ENCODE measurements around the gene TNP2.

Gene TNP2

DNA sequence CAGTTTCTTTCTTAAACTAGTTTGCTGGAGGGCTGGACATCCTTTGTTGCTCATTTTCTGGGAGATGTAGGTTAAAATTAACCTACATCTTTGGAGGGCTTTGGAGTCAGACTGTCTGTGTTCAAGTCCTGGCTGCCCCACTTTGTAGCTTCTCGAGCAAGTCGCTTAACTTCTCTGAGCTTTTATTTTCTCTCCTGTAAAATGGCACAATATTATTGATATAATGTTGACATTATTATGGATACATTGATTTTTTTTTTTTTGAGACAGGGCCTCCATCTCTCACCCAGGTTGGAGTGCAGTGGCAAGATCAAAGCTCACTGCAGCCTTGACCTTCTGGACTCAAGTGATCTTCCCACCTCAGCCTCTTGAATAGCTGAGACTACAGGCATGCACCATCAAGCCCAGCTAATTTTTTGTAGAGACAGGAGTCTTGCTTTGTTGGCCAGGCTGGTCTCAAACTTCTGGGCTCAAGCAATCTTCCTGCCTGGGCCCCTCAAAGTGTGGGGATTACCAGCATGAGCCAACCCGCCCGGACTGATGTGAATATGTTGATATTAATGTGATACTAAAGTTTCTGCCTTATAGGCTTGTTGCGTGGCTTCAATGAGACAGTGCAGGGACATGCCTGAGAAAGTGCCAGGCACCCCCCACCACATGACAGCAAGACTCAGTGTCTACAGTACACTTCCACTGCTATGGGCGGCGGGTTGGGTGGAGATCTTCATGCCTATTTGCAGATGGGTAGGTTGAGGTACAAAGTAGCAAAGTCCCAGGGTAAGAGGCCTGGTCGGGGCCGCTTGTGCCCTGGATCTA is 44.6 kb upstream of the TNP2 start:
- TF ChIP-seq, protein P1, sequence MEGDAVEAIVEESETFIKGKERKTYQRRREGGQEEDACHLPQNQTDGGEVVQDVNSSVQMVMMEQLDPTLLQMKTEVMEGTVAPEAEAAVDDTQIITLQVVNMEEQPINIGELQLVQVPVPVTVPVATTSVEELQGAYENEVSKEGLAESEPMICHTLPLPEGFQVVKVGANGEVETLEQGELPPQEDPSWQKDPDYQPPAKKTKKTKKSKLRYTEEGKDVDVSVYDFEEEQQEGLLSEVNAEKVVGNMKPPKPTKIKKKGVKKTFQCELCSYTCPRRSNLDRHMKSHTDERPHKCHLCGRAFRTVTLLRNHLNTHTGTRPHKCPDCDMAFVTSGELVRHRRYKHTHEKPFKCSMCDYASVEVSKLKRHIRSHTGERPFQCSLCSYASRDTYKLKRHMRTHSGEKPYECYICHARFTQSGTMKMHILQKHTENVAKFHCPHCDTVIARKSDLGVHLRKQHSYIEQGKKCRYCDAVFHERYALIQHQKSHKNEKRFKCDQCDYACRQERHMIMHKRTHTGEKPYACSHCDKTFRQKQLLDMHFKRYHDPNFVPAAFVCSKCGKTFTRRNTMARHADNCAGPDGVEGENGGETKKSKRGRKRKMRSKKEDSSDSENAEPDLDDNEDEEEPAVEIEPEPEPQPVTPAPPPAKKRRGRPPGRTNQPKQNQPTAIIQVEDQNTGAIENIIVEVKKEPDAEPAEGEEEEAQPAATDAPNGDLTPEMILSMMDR (IDR thresholded peaks at IDR 0.05; ENCODE audit: low read depth, low read length) = no peak
- H3K27ac ChIP-seq = no peak overlapping the region
- no peaks in the 10 kb centered on the region for H3K27me3 ChIP-seq (ENCODE audit: insufficient read depth, low read depth, severe bottlenecking)
- no peaks in the 10 kb centered on the region for H3K9me3 ChIP-seq (ENCODE audit: severe bottlenecking)
- no peak overlapping the region for H3K4me3 ChIP-seq (ENCODE audit: low read depth, low read length)
- no peaks in the 10 kb centered on the region for H3K36me3 ChIP-seq
- DNase-seq = no peak

DNA sequence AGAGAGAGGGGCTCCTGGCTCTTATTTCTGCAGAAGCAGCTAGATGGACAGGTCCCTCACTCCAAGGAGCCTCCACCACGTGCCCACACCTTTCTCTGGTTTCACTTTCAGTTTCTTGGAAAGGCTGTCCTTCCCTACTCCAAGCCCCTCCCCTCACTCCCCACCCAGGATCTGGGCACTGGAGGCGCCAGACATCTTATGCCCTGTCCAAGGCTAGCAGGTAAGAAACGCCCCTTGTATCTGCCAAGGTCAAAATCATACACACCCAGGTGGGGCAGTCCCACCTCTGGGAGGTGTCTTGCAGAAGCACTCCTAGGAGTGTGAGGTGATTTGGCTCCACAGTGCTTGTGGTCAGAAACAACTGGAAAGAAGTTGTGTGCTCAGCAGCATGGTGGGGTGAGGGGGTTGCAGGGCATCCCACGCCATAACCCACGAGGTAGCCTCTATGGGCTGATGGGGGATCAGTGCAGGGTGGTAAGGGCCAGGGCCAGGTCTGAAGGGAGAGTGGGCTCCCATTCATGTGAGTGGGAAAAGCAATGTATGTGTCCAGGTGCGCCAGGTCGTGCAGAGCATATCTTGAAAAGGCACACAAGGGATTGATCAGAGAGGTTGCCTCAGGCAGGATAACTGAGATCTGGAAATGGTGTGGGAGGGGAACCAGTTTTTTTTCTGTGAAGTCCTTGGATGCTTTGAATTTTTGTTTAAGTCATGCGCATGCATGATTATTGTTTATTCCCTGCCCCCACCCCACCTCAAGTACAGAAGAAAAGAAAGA is 43.8 kb upstream of the TNP2 start:
- TF ChIP-seq, protein P1 (IDR thresholded peaks at IDR 0.05; ENCODE audit: low read depth, low read length) = no peak
- no peaks in the 10 kb centered on the region for H3K9me3 ChIP-seq (ENCODE audit: severe bottlenecking)
- H3K27me3 ChIP-seq (ENCODE audit: insufficient read depth, low read depth, severe bottlenecking) = no peaks in the 10 kb centered on the region
- H3K27ac ChIP-seq = no peak overlapping the region
- H3K36me3 ChIP-seq = no peaks in the 10 kb centered on the region
- no peak for DNase-seq
- no peak overlapping the region for H3K4me3 ChIP-seq (ENCODE audit: low read depth, low read length)

DNA sequence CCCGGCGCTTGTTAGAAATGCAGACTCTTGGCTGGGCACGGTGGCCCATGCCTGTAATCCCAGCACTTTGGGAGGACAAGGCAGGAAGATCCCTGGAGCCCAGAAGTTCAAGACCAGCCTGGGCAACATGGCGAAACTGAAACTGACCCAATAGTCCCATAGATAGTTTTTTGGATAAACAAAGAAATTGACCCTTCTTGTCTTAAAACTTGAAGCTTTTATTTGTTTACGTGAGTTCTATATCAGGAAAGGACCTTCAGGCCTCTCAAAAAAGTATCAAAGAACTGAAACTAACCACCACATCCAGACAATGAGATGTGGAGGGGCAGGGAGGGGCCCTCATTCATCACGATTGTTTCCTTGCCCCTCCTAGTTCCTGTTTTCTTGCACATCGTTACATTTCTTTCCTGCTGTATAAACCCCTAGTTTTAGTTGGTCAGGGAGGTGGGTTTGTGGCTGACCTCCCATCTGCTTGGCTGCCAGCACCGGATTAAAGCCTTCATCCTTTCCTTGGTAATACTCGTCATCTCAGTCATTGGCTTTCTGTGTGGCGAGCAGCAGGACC is 42.0 kb upstream of the TNP2 start:
- DNase-seq = no peak
- H3K36me3 ChIP-seq = no peaks in the 10 kb centered on the region
- H3K27me3 ChIP-seq (ENCODE audit: insufficient read depth, low read depth, severe bottlenecking) = no peaks in the 10 kb centered on the region
- no peak overlapping the region for H3K27ac ChIP-seq
- H3K9me3 ChIP-seq (ENCODE audit: severe bottlenecking) = no peaks in the 10 kb centered on the region
- TF ChIP-seq, protein P1 (IDR thresholded peaks at IDR 0.05; ENCODE audit: low read depth, low read length) = no peak
- no peak overlapping the region for H3K4me3 ChIP-seq (ENCODE audit: low read depth, low read length)

DNA sequence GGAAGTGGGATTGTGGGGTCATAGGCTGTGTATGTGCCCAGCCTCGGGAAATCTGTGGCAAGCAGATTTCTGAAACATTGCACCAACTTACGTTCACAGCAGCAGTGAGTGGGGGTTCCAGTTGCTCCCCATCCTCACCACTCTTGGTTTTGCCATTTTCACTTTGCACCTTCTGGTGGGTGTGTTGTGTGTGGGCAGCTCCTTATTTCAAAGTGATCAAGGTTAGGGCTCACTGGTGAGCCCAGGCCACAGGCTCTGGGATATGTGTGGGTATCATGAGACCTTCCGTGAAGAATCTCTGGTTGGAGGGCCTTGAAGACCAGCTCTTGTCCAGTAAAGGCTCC is 41.5 kb upstream of the TNP2 start:
- no peaks in the 10 kb centered on the region for H3K36me3 ChIP-seq
- H3K27ac ChIP-seq = no peak overlapping the region
- no peaks in the 10 kb centered on the region for H3K9me3 ChIP-seq (ENCODE audit: severe bottlenecking)
- no peak overlapping the region for H3K4me3 ChIP-seq (ENCODE audit: low read depth, low read length)
- no peak for DNase-seq
- TF ChIP-seq, protein P1 (IDR thresholded peaks at IDR 0.05; ENCODE audit: low read depth, low read length) = no peak
- H3K27me3 ChIP-seq (ENCODE audit: insufficient read depth, low read depth, severe bottlenecking) = no peaks in the 10 kb centered on the region

DNA sequence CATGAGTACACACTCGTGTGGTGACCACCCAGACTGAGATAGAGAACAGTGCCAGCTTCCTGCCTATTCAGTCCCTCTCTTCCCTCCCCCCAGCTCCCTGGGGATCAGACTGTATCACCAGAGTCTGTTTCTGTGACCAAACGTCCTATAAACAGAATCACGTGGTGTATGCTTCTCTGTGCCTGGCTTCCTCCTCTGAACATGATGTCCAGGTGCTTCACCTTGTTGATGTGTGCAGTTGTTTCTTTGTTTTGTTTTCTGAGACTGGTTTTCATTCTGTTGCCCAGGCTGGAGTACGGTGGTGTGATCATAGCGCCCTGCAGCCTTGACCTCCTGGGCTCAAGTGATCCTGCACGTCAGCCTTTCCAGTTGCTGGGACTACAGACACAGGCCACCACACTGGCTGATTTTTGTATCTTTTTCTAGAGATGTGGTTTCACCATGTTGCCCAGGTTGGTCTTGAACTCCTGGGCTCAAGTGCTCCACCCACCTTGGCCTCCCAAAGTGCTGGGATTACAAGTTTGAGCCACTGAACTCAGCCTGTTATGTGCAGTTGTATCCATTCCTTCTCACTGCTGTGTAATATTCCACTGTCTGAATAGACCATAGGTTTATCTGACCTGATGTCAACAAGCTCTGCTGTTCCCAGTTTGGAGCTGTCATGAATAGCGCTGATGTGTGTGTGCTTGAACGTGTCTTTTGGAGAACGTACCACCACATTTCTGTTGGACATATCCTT is 40.9 kb upstream of the TNP2 start:
- Histone ChIP-seq H3K4me3 (ENCODE audit: low read depth, low read length) (no peak overlapping the region), H3K36me3 (no peaks in the 10 kb centered on the region), H3K27me3 (ENCODE audit: insufficient read depth, low read depth, severe bottlenecking) (no peaks in the 10 kb centered on the region), H3K9me3 (ENCODE audit: severe bottlenecking) (no peaks in the 10 kb centered on the region), H3K27ac (no peak overlapping the region)
- TF ChIP-seq, protein P1 (IDR thresholded peaks at IDR 0.05; ENCODE audit: low read depth, low read length) = no peak
- no peak for DNase-seq

Measured in WERI-Rb-1 (cell line).